Endodermal cell (in vitro differentiated cells): ENCODE data around the gene CHAF1B. TPM values are rescaled to one million over a fixed set of nuclear protein-coding genes. Genes with fewer than 3 reads are reported as not detected.
A peak's percentile ranks its signal among the peaks of the same experiment; 100 is the strongest.

ENCODE experiments used
- DNase-seq: peaks from one replicate; pipeline ENCODE4 v3.0.0-alpha.2; 2017
- H3K27ac ChIP-seq: 2 replicates; pipeline ENCODE4 v1.5.1; 2013; ENCODE audit warnings: mild to moderate bottlenecking, low read depth, low read length, moderate library complexity
- H3K27me3 ChIP-seq: 2 replicates; pipeline ENCODE4 v1.6.1; 2013; ENCODE audit warnings: mild to moderate bottlenecking, low read length, moderate library complexity; ENCODE audit not compliant: insufficient read depth, control insufficient read depth, poor library complexity, severe bottlenecking
- H3K36me3 ChIP-seq: 2 replicates; pipeline ENCODE4 v1.7.0; 2013; ENCODE audit warnings: mild to moderate bottlenecking, low read length, moderate library complexity; ENCODE audit not compliant: control insufficient read depth, insufficient read depth
- H3K4me1 ChIP-seq: one replicate; pipeline ENCODE4 v1.7.0; 2013; ENCODE audit warnings: low read length; ENCODE audit not compliant: control insufficient read depth, insufficient read depth
- H3K4me3 ChIP-seq: 2 replicates; pipeline ENCODE4 v1.5.1; 2013; ENCODE audit warnings: mild to moderate bottlenecking, low read length, moderate library complexity
- H3K9ac ChIP-seq: 2 replicates; pipeline ENCODE4 v1.6.1; 2013; ENCODE audit warnings: mild to moderate bottlenecking, low read length, moderate library complexity; ENCODE audit not compliant: poor library complexity, severe bottlenecking; ENCODE audit errors: extremely low read depth
- H3K9me3 ChIP-seq: 2 replicates; pipeline ENCODE4 v1.6.1; 2013; ENCODE audit warnings: mild to moderate bottlenecking, low read length, moderate library complexity; ENCODE audit not compliant: control insufficient read depth
- H3K27ac Mint-ChIP-seq: 2 replicates; pipeline ENCODE4 v1.8.0; 2020; ENCODE audit warnings: mixed read lengths
- H3K27me3 Mint-ChIP-seq: 2 replicates; pipeline ENCODE4 v1.8.0; 2021; ENCODE audit warnings: mild to moderate bottlenecking, mixed read lengths; ENCODE audit not compliant: insufficient read depth
- H3K36me3 Mint-ChIP-seq: 2 replicates; pipeline ENCODE4 v1.8.0; 2020; ENCODE audit warnings: low read depth, mixed read lengths
- H3K4me1 Mint-ChIP-seq: 2 replicates; pipeline ENCODE4 v1.8.0; 2020; ENCODE audit warnings: mixed read lengths
- H3K4me3 Mint-ChIP-seq: 2 replicates; pipeline ENCODE4 v1.8.0; 2020; ENCODE audit warnings: mild to moderate bottlenecking, moderate library complexity, mixed read lengths
- H3K9me3 Mint-ChIP-seq: 2 replicates; pipeline ENCODE4 v1.8.0; 2020; ENCODE audit warnings: mild to moderate bottlenecking, mixed read lengths
- CTCF ChIP-seq: fragments of 200-600 bp; sonication (generic); conservative IDR thresholded peaks from 2 replicates; pipeline ENCODE4 v1.5.0; 2021; ENCODE audit warnings: antibody characterized with exemption, mild to moderate bottlenecking
- WGBS, 2 experiments: methylation state at CpG; one replicate each; pipeline versions ENCODE4 v1.1.5 to v1.1.7; 2013; ENCODE audit warnings: missing lambda C conversion rate in 2 of 2, mixed read lengths in 1 of 2; ENCODE audit not compliant: insufficient coverage in 1 of 2, insufficient read length in 1 of 2; 5-methylcytosine and 5-hydroxymethylcytosine counted together
- total RNA-seq, 2 donors: library from RNA; stranded (reverse); fragmentation: NEBNext Ultra II Directional in 1 of 2; extraction: Animal tissue kit (Norgen Biotek cat#: 25700) in 1 of 2; gene quantifications; 2 replicates in 1 of 2; 3 replicates in 1 of 2; pipeline ENCODE4 v1.2.1, GENCODE V29; 2021

CHAF1B gene
- total RNA-seq, 2 donors from 2014 or later: 16.3 to 27.1 TPM

GRCh38 chr21:36375994-36376393, 9.2 kb upstream of the CHAF1B start:
- TF ChIP-seq CTCF: no peak
- H3K4me1 Mint-ChIP-seq: no peaks in the 10 kb centered on the region
- H3K36me3 Mint-ChIP-seq: peaks cover 38% of the 10 kb centered on the region
- Histone ChIP-seq H3K9me3 (no peaks in the 10 kb centered on the region), H3K36me3 (peaks cover 66% of the 10 kb centered on the region), H3K27ac (no peak overlapping the region), H3K9ac (no peak overlapping the region), H3K27me3 (no peaks in the 10 kb centered on the region), H3K4me3 (no peak overlapping the region), H3K4me1 (no peaks in the 10 kb centered on the region)
- no peak for DNase-seq
- H3K27me3 Mint-ChIP-seq: no peaks in the 10 kb centered on the region
- no peak overlapping the region for H3K27ac Mint-ChIP-seq
- no peak overlapping the region for H3K4me3 Mint-ChIP-seq
- no peaks in the 10 kb centered on the region for H3K9me3 Mint-ChIP-seq

GRCh38 chr21:36377391-36377842, 7.8 kb upstream of the CHAF1B start:
- Histone ChIP-seq H3K36me3 (peaks cover 51% of the 10 kb centered on the region), H3K4me1 (no peaks in the 10 kb centered on the region), H3K9me3 (no peaks in the 10 kb centered on the region), H3K27ac (no peak overlapping the region), H3K4me3 (no peak overlapping the region), H3K9ac (no peak overlapping the region), H3K27me3 (no peaks in the 10 kb centered on the region)
- TF ChIP-seq CTCF: no peak
- Mint-ChIP-seq H3K27me3 (no peaks in the 10 kb centered on the region), H3K36me3 (peaks cover 27% of the 10 kb centered on the region), H3K27ac (no peak overlapping the region), H3K4me3 (no peak overlapping the region), H3K4me1 (no peaks in the 10 kb centered on the region), H3K9me3 (no peaks in the 10 kb centered on the region)
- no peak for DNase-seq
- WGBS, 2 experiments: 94 to 97% methylated on average over 6 to 7 of the region's 7 CpGs

GRCh38 chr21:36379251-36379650, 5.9 kb upstream of the CHAF1B start:
- H3K27ac Mint-ChIP-seq: no peak overlapping the region
- H3K4me3 Mint-ChIP-seq: no peak overlapping the region
- no peaks in the 10 kb centered on the region for H3K4me1 Mint-ChIP-seq
- H3K9me3 Mint-ChIP-seq: no peaks in the 10 kb centered on the region
- H3K9ac ChIP-seq: no peak overlapping the region
- no peaks in the 10 kb centered on the region for H3K27me3 ChIP-seq
- 93 to 96% methylated on average over 4 to 6 of the region's 6 CpGs for WGBS, 2 experiments
- DNase-seq: no peak
- peaks cover 16% of the 10 kb centered on the region for H3K36me3 Mint-ChIP-seq
- H3K4me1 ChIP-seq: no peaks in the 10 kb centered on the region
- peaks cover 34% of the 10 kb centered on the region for H3K36me3 ChIP-seq
- peak overlapping the region; percentile 41 for H3K27ac ChIP-seq
- no peaks in the 10 kb centered on the region for H3K9me3 ChIP-seq
- no peaks in the 10 kb centered on the region for H3K27me3 Mint-ChIP-seq
- TF ChIP-seq CTCF: no peak
- H3K4me3 ChIP-seq: no peak overlapping the region
